Measurements from ENCODE around the gene GREB1L. TPM values are rescaled to one million over a fixed set of nuclear protein-coding genes. Genes with fewer than 3 reads are reported as not detected.

Gene GREB1L
- polyA plus RNA-seq, 1 donor from 2014 or later: 23.3 TPM

- H3K4me3 ChIP-seq (ENCODE audit: low read length): no peak overlapping the region
- H3K79me2 ChIP-seq (replicated peaks; ENCODE audit: insufficient read depth, low read length): no peaks in the 10 kb centered on the region
- no peak overlapping the region for H3K27ac ChIP-seq (ENCODE audit: low read length)
- H3K9ac ChIP-seq (ENCODE audit: low read length): no peak overlapping the region
- H3K27me3 ChIP-seq (ENCODE audit: insufficient read depth, low read depth, low read length): no peaks in the 10 kb centered on the region
- H3K36me3 ChIP-seq (ENCODE audit: insufficient read depth, low read length): no peaks in the 10 kb centered on the region
- no peaks in the 10 kb centered on the region for H3K9me2 ChIP-seq (ENCODE audit: insufficient read depth, low read length)
- no peaks in the 10 kb centered on the region for H3F3A ChIP-seq (ENCODE audit: insufficient read depth, low read length, poor library complexity, severe bottlenecking)
- H3K9me3 ChIP-seq (ENCODE audit: low read length): no peaks in the 10 kb centered on the region
- no peak overlapping the region for H2AFZ ChIP-seq (ENCODE audit: low read depth, low read length)
- no peak overlapping the region for H3K4me2 ChIP-seq (ENCODE audit: low read length)
- H4K20me1 ChIP-seq (ENCODE audit: insufficient read depth): no peaks in the 10 kb centered on the region
- TF ChIP-seq EZH2 (IDR thresholded peaks at IDR 0.05; ENCODE audit: borderline replicate concordance, insufficient read depth, low read length, poor library complexity, severe bottlenecking) (no peak), CTCF (IDR thresholded peaks at IDR 0.05; ENCODE audit: poor library complexity, severe bottlenecking) (no peak), POLR2AphosphoS5 (IDR thresholded peaks at IDR 0.05) (no peak)
Observed at GRCh38 chr18:21330122-21330701, 88.2 kb downstream of the GREB1L start.

DNA sequence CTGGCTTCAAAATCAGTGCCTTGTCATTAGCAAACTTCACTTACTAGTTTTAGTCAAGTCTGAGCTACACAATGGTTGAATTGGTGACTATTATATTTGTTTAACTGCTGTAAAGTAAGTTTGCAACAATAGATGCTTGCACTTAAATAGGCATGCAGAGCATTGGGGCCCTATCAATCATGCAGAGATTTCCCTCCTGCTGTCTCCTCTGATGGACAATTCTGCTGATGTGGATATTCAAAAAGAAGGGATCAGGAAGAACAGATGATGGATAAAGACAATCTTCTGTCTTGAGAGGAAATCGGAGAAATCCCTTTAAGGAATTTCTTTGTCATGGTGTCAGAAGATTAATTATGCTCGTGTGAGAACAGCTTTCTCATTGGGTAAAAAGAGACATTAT, 89.0 kb downstream of the GREB1L start:
- H3K79me2 ChIP-seq (replicated peaks; ENCODE audit: insufficient read depth, low read length): no peaks in the 10 kb centered on the region
- H3K27ac ChIP-seq (ENCODE audit: low read length): peak overlapping the region; percentile 21

More for the DNA sequence above, 89.0 kb downstream of the GREB1L start:
- TF ChIP-seq RAD21 (conservative IDR thresholded peaks at IDR 0.05): no peak
- no peak for TF ChIP-seq TAF1 (IDR thresholded peaks at IDR 0.05; ENCODE audit: low read depth)
- peak; percentile 62 for TF ChIP-seq EP300 (conservative IDR thresholded peaks at IDR 0.05; ENCODE audit: poor library complexity, severe bottlenecking)
- no peak for TF ChIP-seq MXI1 (conservative IDR thresholded peaks at IDR 0.05; ENCODE audit: poor library complexity, severe bottlenecking)
- no peak for TF ChIP-seq CTCF (IDR thresholded peaks at IDR 0.05; ENCODE audit: poor library complexity, severe bottlenecking)
- TF ChIP-seq SMC3 (conservative IDR thresholded peaks at IDR 0.05; ENCODE audit: poor library complexity): no peak
- no peak for TF ChIP-seq EZH2 (IDR thresholded peaks at IDR 0.05; ENCODE audit: borderline replicate concordance, insufficient read depth, low read length, poor library complexity, severe bottlenecking)
- no peak for TF ChIP-seq POLR2AphosphoS5 (IDR thresholded peaks at IDR 0.05)
- TF ChIP-seq, protein P1, sequence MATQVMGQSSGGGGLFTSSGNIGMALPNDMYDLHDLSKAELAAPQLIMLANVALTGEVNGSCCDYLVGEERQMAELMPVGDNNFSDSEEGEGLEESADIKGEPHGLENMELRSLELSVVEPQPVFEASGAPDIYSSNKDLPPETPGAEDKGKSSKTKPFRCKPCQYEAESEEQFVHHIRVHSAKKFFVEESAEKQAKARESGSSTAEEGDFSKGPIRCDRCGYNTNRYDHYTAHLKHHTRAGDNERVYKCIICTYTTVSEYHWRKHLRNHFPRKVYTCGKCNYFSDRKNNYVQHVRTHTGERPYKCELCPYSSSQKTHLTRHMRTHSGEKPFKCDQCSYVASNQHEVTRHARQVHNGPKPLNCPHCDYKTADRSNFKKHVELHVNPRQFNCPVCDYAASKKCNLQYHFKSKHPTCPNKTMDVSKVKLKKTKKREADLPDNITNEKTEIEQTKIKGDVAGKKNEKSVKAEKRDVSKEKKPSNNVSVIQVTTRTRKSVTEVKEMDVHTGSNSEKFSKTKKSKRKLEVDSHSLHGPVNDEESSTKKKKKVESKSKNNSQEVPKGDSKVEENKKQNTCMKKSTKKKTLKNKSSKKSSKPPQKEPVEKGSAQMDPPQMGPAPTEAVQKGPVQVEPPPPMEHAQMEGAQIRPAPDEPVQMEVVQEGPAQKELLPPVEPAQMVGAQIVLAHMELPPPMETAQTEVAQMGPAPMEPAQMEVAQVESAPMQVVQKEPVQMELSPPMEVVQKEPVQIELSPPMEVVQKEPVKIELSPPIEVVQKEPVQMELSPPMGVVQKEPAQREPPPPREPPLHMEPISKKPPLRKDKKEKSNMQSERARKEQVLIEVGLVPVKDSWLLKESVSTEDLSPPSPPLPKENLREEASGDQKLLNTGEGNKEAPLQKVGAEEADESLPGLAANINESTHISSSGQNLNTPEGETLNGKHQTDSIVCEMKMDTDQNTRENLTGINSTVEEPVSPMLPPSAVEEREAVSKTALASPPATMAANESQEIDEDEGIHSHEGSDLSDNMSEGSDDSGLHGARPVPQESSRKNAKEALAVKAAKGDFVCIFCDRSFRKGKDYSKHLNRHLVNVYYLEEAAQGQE (IDR thresholded peaks at IDR 0.05; ENCODE audit: borderline replicate concordance): peak; percentile 55
- Histone ChIP-seq H3F3A (ENCODE audit: insufficient read depth, low read length, poor library complexity, severe bottlenecking) (no peaks in the 10 kb centered on the region), H2AFZ (ENCODE audit: low read depth, low read length) (no peak overlapping the region), H3K27me3 (ENCODE audit: insufficient read depth, low read depth, low read length) (no peaks in the 10 kb centered on the region), H3K9me3 (ENCODE audit: low read length) (no peaks in the 10 kb centered on the region), H3K4me3 (ENCODE audit: low read length) (peak overlapping the region; percentile 53), H3K9me2 (ENCODE audit: insufficient read depth, low read length) (no peaks in the 10 kb centered on the region), H3K9ac (ENCODE audit: low read length) (peak overlapping the region; percentile 16), H3K4me2 (ENCODE audit: low read length) (peak overlapping the region; percentile 32), H4K20me1 (ENCODE audit: insufficient read depth) (no peaks in the 10 kb centered on the region), H3K36me3 (ENCODE audit: insufficient read depth, low read length) (no peaks in the 10 kb centered on the region)
